RWPE2 (cell line): ENCODE data around the gene KCTD13.

ENCODE experiments used
- ATAC-seq: fragments of 200-7000 bp; cut with Tn5 transposase; 3 replicates; pipeline ENCODE4 v1.9.1; 2021; ENCODE audit warnings: low read depth
- DNase-seq: peaks from one replicate; pipeline ENCODE4 v3.0.0-alpha.2; 2020; ENCODE audit warnings: low spot score
- H3K27ac ChIP-seq: fragments of 450-650 bp; 2 replicates; pipeline ENCODE4 v1.5.1; 2017; ENCODE audit warnings: mild to moderate bottlenecking; ENCODE audit not compliant: poor library complexity, severe bottlenecking
- H3K27me3 ChIP-seq: fragments of 250-450 bp; sonication (Bioruptor Pico); 2 replicates; pipeline ENCODE4 v1.5.1; 2021; ENCODE audit warnings: mild to moderate bottlenecking, moderate library complexity; ENCODE audit not compliant: insufficient read depth, poor library complexity, severe bottlenecking
- H3K36me3 ChIP-seq: fragments of 250-450 bp; sonication (Bioruptor Pico); 2 replicates; pipeline ENCODE4 v1.5.1; 2020; ENCODE audit warnings: low read depth, mild to moderate bottlenecking, moderate library complexity
- H3K4me1 ChIP-seq: fragments of 250-450 bp; sonication (Bioruptor Pico); 2 replicates; pipeline ENCODE4 v1.5.1; 2021; ENCODE audit warnings: mild to moderate bottlenecking, moderate library complexity; ENCODE audit not compliant: insufficient read depth, poor library complexity, severe bottlenecking
- H3K4me3 ChIP-seq: fragments of 250-450 bp; sonication (Bioruptor Pico); 2 replicates; pipeline ENCODE4 v1.5.1; 2021; ENCODE audit warnings: mild to moderate bottlenecking, moderate library complexity; ENCODE audit not compliant: severe bottlenecking
- H3K9me3 ChIP-seq: fragments of 250-450 bp; sonication (Bioruptor Pico); 2 replicates; pipeline ENCODE4 v1.5.1; 2021; ENCODE audit warnings: mild to moderate bottlenecking, moderate library complexity; ENCODE audit not compliant: severe bottlenecking
- TF ChIP-seq, protein P1 (sequence below): fragments of 450-650 bp; IDR thresholded peaks from one replicate; pipeline ENCODE4 v1.5.1; 2017; ENCODE audit warnings: mild to moderate bottlenecking, moderate library complexity; ENCODE audit not compliant: poor library complexity, severe bottlenecking

The KCTD13 gene

DNA sequence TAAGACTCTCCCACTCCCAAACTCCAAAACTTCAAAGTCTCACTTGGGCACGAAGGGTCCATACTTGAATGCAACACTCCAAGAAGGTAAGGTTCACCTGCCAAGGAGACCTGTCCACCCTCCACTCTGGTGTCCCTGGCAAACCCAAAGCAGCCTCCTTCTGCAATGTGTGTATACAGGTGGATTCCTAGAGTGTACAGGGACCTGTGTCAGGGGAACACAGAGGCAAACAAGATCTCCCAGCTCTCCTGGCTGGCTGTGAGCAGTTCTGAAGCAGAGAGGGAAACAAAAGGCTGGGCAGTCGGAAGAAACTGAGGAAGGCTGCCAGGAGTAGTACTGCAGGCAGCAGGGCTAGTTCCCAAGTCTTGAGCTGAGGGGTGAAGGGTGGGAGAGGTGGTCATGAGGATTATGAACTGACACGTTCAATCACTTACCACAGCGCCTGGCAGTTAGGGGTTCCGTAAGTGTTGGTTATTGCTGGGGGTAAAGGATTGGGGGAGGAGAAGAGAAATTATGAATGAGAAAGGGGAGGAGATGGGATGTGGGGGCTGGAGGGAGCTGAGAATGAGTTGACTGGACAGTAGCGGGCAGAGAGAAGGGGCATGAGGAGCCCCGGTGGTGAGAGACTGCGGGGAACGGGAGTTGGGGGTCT, 795 bp downstream of the KCTD13 start:
- Histone ChIP-seq H3K27me3 (no peaks in the 10 kb centered on the region), H3K36me3 (peaks cover 30% of the 10 kb centered on the region), H3K9me3 (no peaks in the 10 kb centered on the region), H3K4me3 (peak overlapping the region; percentile 77), H3K27ac (peak overlapping the region; percentile 48), H3K4me1 (peaks cover 9% of the 10 kb centered on the region)
- DNase-seq: no peak
- ATAC-seq: peak; percentile 6
- TF ChIP-seq, protein P1, sequence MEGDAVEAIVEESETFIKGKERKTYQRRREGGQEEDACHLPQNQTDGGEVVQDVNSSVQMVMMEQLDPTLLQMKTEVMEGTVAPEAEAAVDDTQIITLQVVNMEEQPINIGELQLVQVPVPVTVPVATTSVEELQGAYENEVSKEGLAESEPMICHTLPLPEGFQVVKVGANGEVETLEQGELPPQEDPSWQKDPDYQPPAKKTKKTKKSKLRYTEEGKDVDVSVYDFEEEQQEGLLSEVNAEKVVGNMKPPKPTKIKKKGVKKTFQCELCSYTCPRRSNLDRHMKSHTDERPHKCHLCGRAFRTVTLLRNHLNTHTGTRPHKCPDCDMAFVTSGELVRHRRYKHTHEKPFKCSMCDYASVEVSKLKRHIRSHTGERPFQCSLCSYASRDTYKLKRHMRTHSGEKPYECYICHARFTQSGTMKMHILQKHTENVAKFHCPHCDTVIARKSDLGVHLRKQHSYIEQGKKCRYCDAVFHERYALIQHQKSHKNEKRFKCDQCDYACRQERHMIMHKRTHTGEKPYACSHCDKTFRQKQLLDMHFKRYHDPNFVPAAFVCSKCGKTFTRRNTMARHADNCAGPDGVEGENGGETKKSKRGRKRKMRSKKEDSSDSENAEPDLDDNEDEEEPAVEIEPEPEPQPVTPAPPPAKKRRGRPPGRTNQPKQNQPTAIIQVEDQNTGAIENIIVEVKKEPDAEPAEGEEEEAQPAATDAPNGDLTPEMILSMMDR: no peak

DNA sequence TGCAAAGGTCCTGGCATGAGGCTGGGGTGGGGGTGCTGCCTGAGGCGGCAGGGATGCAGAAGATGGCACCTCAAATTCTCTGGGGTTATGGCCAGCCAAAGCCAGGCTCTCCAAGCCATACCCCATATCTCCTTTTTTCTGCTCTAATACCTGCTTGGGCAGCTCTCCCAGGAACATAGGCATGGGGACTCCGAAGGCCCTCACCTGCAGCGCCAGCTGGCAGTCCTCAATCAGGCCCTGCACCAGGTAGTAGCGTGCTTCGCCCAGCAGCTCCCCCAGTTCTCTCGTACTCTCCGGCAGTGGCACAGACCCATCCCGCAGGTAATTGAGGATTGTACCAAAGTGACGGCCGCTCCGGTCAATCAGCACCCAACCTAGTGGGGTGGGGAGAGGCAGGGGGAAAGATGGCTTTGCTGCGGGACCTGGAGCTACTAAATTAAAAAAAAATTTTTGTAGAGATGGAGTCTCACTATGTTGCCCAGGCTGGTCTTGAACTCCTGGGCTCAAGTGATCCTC, 3.0 kb downstream of the KCTD13 start:
- Histone ChIP-seq H3K27ac (no peak overlapping the region), H3K4me3 (no peak overlapping the region), H3K4me1 (peaks cover 9% of the 10 kb centered on the region), H3K36me3 (peaks cover 52% of the 10 kb centered on the region), H3K27me3 (no peaks in the 10 kb centered on the region), H3K9me3 (no peaks in the 10 kb centered on the region)
- no peak for DNase-seq
- ATAC-seq: no peak
- TF ChIP-seq, protein P1: no peak

DNA sequence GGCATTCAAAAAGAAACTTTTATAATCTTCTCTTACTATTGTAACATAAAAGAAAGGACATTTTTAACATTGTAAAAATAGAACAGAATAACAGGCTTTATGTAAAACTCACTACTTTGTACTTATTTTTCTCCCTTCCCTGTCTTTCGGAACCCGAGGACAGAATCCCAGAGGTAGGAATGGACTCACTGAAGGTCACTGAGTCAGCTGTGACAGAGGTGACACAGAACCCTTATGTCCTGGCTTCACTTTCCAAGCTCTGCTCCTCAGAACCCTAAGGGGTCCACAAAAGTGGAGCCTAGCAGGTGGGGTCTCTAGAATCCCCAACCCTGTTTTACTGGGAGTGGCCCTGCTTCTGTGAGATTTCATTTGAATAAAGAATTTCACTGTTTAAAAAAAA, 3.7 kb downstream of the KCTD13 start:
- Histone ChIP-seq H3K27ac (no peak overlapping the region), H3K36me3 (peaks cover 59% of the 10 kb centered on the region), H3K27me3 (no peaks in the 10 kb centered on the region), H3K9me3 (no peaks in the 10 kb centered on the region), H3K4me3 (no peak overlapping the region), H3K4me1 (peaks cover 9% of the 10 kb centered on the region)
- TF ChIP-seq, protein P1: no peak
- no peak for ATAC-seq
- no peak for DNase-seq

DNA sequence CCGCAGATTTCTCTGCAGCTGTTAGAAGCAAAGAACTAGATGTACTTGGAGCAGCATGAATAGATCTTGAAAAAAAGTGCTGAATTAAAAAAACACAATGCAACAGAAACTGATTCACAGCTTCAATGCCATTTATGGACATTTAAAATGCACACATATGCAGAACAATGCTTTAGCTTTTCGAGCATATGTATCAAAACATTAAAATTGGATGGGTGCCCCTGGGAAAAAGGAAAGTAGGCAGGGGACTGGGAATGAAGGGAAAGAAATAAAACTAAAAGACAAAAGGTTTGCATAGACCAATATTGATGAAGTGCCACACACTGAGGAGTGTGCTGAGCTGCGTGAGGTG, 5.0 kb downstream of the KCTD13 start:
- TF ChIP-seq, protein P1: no peak

More for the DNA sequence above, 5.0 kb downstream of the KCTD13 start:
- H3K27ac ChIP-seq: no peak overlapping the region
- no peak overlapping the region for H3K4me3 ChIP-seq
- H3K4me1 ChIP-seq: peaks cover 5% of the 10 kb centered on the region
- no peaks in the 10 kb centered on the region for H3K27me3 ChIP-seq
- DNase-seq (no peak), ATAC-seq (no peak)
- H3K36me3 ChIP-seq: peaks cover 63% of the 10 kb centered on the region
- no peaks in the 10 kb centered on the region for H3K9me3 ChIP-seq
